Activated CD8-positive, alpha-beta T cell treated with anti-CD3 and anti-CD28 coated beads for 36 hours (primary cell): Measurements from ENCODE around the gene GGACT. TPM values are rescaled to one million over a fixed set of nuclear protein-coding genes. Genes with fewer than 3 reads are reported as not detected.

Experiments
- ATAC-seq: fragments of 200-7000 bp; cut with Tn5 transposase; one replicate; pipeline ENCODE4 v1.10.0; 2021; ENCODE audit warnings: mild to moderate bottlenecking, moderate library complexity
- CTCF ChIA-PET: fragments of 350-600 bp; sonication (Branson Sonifier 250); formaldehyde crosslinking; loops from one replicate; lab custom pipeline; 2021; ENCODE audit warnings: antibody characterized with exemption; lab: Charles Lee
- POLR2A ChIA-PET: fragments of 350-600 bp; sonication (Branson Sonifier 250); formaldehyde crosslinking; loops from one replicate; lab custom pipeline; 2021; ENCODE audit warnings: antibody characterized with exemption; lab: Charles Lee
- DNase-seq: peaks from one replicate; pipeline ENCODE4 v3.0.0-alpha.2; 2020
- H3K27ac Mint-ChIP-seq: one replicate; pipeline ENCODE4 v1.8.0; 2021; ENCODE audit warnings: mild to moderate bottlenecking, mixed read lengths
- H3K27me3 Mint-ChIP-seq: one replicate; pipeline ENCODE4 v1.8.0; 2021; ENCODE audit warnings: mixed read lengths
- H3K36me3 Mint-ChIP-seq: one replicate; pipeline ENCODE4 v1.8.0; 2021; ENCODE audit warnings: low read depth, mixed read lengths
- H3K4me1 Mint-ChIP-seq: one replicate; pipeline ENCODE4 v1.8.0; 2021; ENCODE audit warnings: low read depth, mixed read lengths
- H3K4me3 Mint-ChIP-seq: one replicate; pipeline ENCODE4 v1.8.0; 2021; ENCODE audit warnings: mild to moderate bottlenecking, moderate library complexity, mixed read lengths
- H3K9me3 Mint-ChIP-seq: one replicate; pipeline ENCODE4 v1.8.0; 2021; ENCODE audit warnings: mixed read lengths
- intact Hi-C: fragments of 100-400 bp; cut with micrococcal nuclease; formaldehyde crosslinking; loops from one replicate; pipeline ENCODE4 v1.10.0; 2022
- total RNA-seq, 2 experiments: library from RNA; stranded (reverse); gene quantifications; one replicate each; pipeline ENCODE4 v1.2.3, GENCODE V29; 2021
- TF ChIP-seq, protein P1 (sequence below): fragments of 200-600 bp; IDR thresholded peaks from one replicate; pipeline ENCODE4 v1.8.0; 2022; ENCODE audit warnings: antibody characterized with exemption, mild to moderate bottlenecking

GGACT gene
- total RNA-seq, 2 experiments from 2014 or later: 4.0 to 5.3 TPM

DNA sequence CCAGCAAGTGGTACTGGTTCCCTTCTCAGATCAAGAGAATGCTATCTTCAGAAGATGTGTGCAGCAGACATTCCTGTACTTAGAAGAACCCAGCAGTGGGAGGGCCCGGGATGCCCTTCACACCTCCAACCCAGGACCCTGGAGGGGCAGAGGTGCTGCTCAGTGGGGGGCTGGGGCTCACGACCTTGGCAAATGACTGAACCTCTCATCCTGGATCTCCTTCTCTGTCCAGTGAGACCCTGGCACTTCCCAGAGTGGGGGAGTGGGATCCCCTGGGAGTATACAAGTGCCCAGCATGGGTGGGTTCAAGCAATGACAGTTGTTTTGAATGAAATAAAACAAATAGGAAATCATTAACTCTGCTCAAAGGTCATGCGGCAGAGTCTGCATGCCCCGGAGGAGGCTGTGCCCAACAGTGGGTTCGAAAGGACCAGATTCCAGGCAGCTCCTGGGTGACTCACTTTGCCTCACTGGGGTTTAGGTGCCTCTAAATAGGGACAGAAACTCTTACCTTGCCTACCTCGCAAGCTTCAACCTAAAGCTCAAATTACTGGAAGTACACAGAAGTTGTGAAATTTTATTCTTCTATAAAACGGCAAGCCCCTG is 26.9 kb downstream of the GGACT start:
- H3K36me3 Mint-ChIP-seq: no peaks in the 10 kb centered on the region
- CTCF ChIA-PET: interaction anchor here (0.7 to 4.9 kb wide), 3 partner anchors 11 to 1497 kb away, joined by 3 to 28 read pairs (median 3); no protein-coding TSS in a partner anchor
- ATAC-seq: no peak

DNA sequence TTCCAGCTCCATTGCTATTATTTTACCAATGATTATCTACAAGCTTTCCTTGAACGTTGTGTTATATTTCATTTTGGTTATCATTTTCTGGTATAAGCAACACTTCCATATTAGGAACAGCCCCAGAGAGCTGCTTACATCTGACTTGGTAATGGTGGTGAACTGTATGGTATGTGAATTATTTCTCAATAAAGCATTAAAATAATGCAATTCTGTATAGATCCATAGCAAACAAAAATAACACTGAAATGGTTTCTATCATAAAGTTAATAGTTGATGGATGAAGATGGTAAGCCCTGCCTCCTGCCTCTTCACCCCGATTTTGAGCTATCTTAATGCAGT is 27.5 kb downstream of the GGACT start:
- peaks cover 3% of the 10 kb centered on the region for H3K4me1 Mint-ChIP-seq
- ATAC-seq (no peak), DNase-seq (no peak)
- intact Hi-C loops: no loop called here
- H3K4me3 Mint-ChIP-seq: no peak overlapping the region
- H3K27me3 Mint-ChIP-seq: no peaks in the 10 kb centered on the region
- TF ChIP-seq, protein P1, sequence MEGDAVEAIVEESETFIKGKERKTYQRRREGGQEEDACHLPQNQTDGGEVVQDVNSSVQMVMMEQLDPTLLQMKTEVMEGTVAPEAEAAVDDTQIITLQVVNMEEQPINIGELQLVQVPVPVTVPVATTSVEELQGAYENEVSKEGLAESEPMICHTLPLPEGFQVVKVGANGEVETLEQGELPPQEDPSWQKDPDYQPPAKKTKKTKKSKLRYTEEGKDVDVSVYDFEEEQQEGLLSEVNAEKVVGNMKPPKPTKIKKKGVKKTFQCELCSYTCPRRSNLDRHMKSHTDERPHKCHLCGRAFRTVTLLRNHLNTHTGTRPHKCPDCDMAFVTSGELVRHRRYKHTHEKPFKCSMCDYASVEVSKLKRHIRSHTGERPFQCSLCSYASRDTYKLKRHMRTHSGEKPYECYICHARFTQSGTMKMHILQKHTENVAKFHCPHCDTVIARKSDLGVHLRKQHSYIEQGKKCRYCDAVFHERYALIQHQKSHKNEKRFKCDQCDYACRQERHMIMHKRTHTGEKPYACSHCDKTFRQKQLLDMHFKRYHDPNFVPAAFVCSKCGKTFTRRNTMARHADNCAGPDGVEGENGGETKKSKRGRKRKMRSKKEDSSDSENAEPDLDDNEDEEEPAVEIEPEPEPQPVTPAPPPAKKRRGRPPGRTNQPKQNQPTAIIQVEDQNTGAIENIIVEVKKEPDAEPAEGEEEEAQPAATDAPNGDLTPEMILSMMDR: no peak
- H3K9me3 Mint-ChIP-seq: no peaks in the 10 kb centered on the region
- no peak overlapping the region for H3K27ac Mint-ChIP-seq
- POLR2A ChIA-PET: no interaction called here
- H3K36me3 Mint-ChIP-seq: no peaks in the 10 kb centered on the region
- CTCF ChIA-PET: interaction anchor here (0.7 to 4.9 kb wide), 3 partner anchors 12 to 1496 kb away, joined by 3 to 28 read pairs (median 3); no protein-coding TSS in a partner anchor

More for the DNA sequence above, 26.9 kb downstream of the GGACT start:
- H3K9me3 Mint-ChIP-seq: no peaks in the 10 kb centered on the region
- H3K27ac Mint-ChIP-seq: no peak overlapping the region
- POLR2A ChIA-PET: no interaction called here
- TF ChIP-seq, protein P1: no peak
- intact Hi-C loops: no loop called here
- DNase-seq: no peak
- H3K27me3 Mint-ChIP-seq: no peaks in the 10 kb centered on the region
- no peak overlapping the region for H3K4me3 Mint-ChIP-seq
- peaks cover 3% of the 10 kb centered on the region for H3K4me1 Mint-ChIP-seq

DNA sequence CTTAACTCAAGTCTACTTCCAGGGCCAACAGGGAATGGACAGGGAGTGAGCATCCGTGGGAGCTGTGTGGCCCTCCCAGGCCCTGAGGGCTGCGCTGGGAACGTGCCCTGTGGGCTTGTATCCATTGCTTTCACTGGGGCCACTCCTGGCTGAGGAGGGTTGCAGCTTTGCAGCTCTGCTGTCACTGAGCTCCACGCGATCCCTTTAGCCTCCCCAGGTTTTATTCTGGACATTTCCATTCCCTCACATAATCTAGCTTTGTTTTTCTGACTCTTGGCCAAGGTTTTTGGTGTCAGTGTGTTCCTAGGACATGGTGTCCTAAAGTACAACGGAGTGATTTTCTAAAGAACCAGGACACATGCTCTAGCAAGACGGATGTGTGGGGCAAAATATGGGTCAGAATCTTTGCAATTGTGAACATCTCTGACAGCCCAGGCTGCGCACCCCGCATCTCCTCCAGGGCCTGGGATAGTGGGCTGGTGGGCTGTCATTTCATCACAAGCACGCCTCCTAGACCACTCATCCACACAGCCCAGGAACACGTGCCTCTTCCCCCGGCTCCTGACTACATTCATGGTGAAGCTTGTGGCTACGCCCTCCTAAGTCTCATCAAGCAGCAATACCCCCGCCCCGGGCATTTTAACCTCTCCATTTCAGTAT is 28.0 kb downstream of the GGACT start:
- DNase-seq (no peak), ATAC-seq (no peak)
- CTCF ChIA-PET: interaction anchor here (1.5 to 4.9 kb wide), 3 partner anchors 12 to 27 kb away, joined by 3 to 28 read pairs (median 4); no protein-coding TSS in a partner anchor
- Mint-ChIP-seq H3K4me1 (peaks cover 2% of the 10 kb centered on the region), H3K9me3 (no peaks in the 10 kb centered on the region), H3K4me3 (no peak overlapping the region), H3K27ac (no peak overlapping the region), H3K36me3 (no peaks in the 10 kb centered on the region), H3K27me3 (no peaks in the 10 kb centered on the region)
- intact Hi-C loops: no loop called here
- TF ChIP-seq, protein P1: no peak
- POLR2A ChIA-PET: interaction anchor here (0.6 kb wide), 1 partner anchor 28 kb away, joined by 3 read pairs; the partner anchor contains the start of gene GGACT

DNA sequence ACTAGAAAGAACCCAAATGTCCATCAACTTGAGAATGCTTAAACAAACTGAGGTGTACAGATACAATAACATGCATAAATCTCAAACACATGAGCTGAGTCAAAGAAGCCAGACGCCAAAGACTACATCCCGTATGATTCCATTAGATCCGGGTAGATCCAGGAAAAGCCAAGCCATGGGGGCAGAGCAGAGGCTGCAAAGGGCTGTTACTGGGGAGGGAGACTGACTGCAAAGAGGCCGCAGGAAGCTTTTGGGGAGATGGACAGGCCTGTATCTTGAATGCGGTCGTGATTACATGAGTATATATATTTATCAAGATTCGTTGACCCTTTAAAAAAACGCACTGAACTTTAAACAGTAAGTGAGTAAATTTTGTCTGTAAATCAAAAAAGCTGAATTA is 28.7 kb downstream of the GGACT start:
- CTCF ChIA-PET: interaction anchor here (1.5 to 4.9 kb wide), 3 partner anchors 13 to 28 kb away, joined by 3 to 28 read pairs (median 4); no protein-coding TSS in a partner anchor
- DNase-seq (no peak), ATAC-seq (no peak)
- H3K9me3 Mint-ChIP-seq: no peaks in the 10 kb centered on the region
- H3K4me3 Mint-ChIP-seq: no peak overlapping the region
- no peak overlapping the region for H3K27ac Mint-ChIP-seq
- no peaks in the 10 kb centered on the region for H3K27me3 Mint-ChIP-seq
- intact Hi-C loops: no loop called here
- peaks cover under 1% of the 10 kb centered on the region for H3K36me3 Mint-ChIP-seq
- POLR2A ChIA-PET: interaction anchor here (0.6 kb wide), 1 partner anchor 28 kb away, joined by 3 read pairs; the partner anchor contains the start of gene GGACT
- H3K4me1 Mint-ChIP-seq: no peaks in the 10 kb centered on the region
- TF ChIP-seq, protein P1: no peak

DNA sequence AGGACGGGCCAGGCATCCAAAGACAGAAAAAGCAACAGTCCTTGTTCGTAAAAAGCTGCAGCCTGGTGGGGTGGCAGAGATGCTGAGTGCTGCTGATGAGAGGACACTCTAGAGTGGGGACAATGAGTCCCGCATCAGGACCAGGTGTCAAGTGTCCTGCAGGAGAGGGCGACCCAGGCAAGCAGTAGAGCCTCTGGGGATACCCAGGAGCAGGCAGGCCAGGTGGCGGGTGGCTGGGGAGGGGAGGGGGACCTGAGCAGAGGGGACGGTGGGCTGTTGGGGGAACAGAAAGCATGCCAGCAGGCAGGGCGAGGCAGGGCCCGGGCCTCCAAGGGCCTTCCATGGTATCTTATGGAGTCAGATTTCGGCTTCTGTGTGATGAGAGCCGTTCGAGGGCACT is 35.8 kb downstream of the GGACT start:
- Mint-ChIP-seq H3K36me3 (peaks cover 5% of the 10 kb centered on the region), H3K27ac (no peak overlapping the region), H3K4me3 (no peak overlapping the region), H3K27me3 (no peaks in the 10 kb centered on the region), H3K9me3 (no peaks in the 10 kb centered on the region), H3K4me1 (no peaks in the 10 kb centered on the region)
- ATAC-seq (no peak), DNase-seq (no peak)
- CTCF ChIA-PET: interaction anchor here (1.0 kb wide), 1 partner anchor 11 kb away, joined by 3 read pairs; no protein-coding TSS in a partner anchor
- POLR2A ChIA-PET: no interaction called here
- TF ChIP-seq, protein P1: no peak
- intact Hi-C loops: no loop called here
